GF-D8 (cell line): ENCODE measurements around the gene PRAC1.

ENCODE experiments used
- DNase-seq: peaks from one replicate; lab custom pipeline; 2025; lab: John Stamatoyannopoulos, UW

Gene PRAC1

GRCh38 chr17:48747445-48748363 is 25.4 kb upstream of the PRAC1 start:
- DNase-seq: no peak

GRCh38 chr17:48746916-48747444 is 24.7 kb upstream of the PRAC1 start:
- DNase-seq: no peak

- DNase-seq: no peak
Measured at GRCh38 chr17:48745381-48746275, 23.3 kb upstream of the PRAC1 start.

GRCh38 chr17:48740537-48740936 is 18.2 kb upstream of the PRAC1 start:
- no peak for DNase-seq

DNA sequence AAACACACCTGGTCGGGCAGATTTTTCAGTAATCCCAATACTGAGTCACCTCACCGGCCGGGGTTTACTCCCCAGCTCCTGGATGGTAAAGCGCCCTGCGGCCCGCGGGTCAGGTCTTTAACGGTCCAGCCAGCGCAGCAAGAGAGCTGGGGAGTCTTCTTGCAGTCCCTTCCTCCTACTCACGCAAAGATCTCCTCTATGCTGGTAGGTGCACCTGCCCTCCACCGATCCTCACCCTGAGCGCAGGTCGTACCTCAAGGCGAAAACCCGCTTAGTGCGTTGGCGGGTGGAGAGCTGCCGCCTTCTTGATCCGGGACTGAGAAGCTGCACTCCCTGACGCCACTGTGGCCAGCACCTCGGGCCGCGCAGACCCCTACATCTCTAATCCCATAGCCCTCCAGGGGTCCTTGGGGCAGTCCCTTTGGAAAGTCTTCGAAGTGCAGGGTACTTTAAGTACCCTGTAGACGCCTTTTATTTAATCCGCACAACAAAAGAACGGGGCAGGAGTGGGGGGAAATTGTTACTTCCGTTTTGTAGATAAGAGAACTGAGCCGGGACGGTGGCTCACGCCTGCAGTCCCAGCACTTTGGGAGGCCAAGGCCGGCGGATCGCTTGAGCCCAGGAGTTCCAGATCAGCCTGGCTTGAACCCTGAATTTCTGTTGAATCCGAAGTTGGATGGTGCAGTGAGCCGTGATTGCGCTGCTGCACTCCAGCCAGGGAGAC is 16.6 kb upstream of the PRAC1 start:
- DNase-seq: no peak

GRCh38 chr17:48738424-48738802 is 16.1 kb upstream of the PRAC1 start:
- DNase-seq: no peak

GRCh38 chr17:48737330-48738043 is 15.2 kb upstream of the PRAC1 start:
- DNase-seq: no peak

DNA sequence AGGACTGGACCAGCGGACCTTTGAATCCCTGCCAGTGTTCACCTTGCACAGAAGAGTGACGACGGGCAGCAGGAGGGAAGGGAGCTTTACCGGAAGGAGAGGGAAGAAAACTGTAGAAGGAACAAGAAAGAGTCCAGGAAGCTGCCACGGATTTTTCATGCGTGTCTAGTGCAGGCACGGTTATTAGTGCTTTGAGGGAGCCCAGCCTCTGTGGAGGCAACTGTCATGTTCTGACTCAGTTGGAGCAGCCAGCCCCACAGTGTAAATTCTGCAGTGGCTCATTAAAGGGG is 12.7 kb upstream of the PRAC1 start:
- no peak for DNase-seq

DNA sequence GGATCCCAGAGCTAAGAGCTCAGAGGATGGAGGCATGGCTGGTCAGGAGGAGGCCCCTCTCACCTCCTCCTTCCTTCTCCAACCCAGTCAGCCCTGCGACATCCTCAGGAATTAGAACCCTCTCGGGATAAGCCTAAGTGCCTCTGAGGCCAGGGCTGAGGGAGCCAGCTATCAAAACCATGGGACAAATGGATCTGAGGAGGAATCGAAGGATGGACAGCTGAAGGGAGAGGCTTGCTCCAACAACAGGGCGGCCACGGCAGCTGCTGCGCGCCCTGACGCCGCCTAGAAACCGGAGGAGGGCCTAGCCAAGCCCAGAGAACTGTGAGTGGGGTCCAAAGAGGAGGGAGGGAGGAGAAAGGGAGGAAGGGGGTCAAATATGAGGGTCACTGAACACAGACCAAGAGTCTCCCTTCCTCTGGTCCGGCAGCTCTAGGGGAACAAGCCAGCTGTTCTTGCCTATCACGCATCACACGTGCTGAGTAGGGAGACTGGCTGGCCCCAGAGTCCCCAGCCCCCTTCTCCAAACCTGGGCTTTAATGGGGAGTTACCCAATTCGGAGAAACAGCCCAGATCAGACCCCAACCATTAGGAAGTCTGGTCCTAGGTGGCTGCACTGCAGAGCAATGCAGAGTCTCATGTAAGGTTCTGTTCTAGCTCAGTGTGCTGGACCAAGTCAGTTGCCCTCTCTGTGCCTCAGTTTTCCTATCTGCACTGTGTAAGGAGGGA is 12.2 kb upstream of the PRAC1 start:
- DNase-seq: no peak

GRCh38 chr17:48733632-48734328 is 11.5 kb upstream of the PRAC1 start:
- no peak for DNase-seq

DNA sequence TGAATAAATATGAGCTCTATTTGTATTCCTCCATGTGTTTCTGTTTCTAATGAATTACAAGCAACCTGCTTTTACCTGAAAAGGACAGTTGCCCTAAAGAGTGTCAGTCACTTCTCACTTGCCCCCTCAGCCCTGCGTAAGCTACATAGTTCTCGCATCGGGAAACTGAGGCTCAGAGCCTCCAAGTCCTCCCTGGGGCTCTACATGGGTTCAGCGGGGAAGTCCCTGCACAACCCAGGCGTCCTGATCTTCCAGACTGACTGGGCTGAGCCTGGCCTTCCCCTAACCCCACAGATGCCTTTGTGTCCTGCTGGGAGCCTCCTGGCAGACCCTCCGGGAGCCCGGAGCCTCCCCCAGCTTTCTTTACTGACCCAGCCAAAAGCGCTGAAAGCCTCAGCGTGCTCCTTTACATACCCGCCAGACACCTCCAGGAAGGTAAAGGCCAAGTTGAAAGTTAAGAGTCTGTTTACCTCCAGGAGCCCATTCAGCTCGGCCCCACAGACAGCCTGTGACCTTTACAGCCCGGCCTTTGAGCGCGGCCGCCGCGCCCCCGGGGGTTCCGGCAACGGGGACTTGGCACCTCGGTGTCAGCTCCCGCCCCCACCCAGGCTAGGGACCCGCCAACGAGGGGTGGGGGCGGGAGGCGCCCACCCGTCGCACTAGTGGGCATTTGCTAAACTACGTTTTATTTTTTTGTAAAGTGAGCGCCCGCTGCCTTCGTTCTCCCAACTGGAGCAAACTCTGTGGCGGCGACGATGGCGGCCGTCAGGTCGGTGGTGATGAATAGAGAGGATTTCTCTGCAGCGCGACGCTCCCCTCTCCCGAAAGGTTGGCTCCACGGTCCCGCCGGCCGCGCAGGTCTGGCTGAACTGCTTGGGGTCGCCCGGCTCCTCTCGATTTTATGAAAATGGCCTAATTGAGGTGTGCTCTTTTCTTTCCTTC is 10.6 kb upstream of the PRAC1 start:
- no peak for DNase-seq

GRCh38 chr17:48731355-48731754 is 9.0 kb upstream of the PRAC1 start:
- DNase-seq: no peak

DNA sequence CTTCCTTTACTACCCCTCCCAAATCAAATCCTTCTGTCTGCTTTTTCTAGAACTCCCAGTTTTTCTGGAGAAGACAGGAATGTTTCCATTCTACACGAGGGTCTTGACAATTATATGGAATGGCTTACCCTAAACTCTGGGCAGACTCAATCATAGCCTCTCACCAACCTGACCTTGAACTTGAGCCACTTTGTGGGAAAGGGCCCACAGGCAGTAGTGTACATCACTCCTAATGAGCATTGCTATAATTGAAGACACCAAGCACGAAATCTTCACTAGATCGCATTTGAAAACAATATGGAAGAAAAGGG is 7.9 kb upstream of the PRAC1 start:
- no peak for DNase-seq

- no peak for DNase-seq
Measured at GRCh38 chr17:48729335-48730239, 7.3 kb upstream of the PRAC1 start.

GRCh38 chr17:48728232-48729231 is 6.2 kb upstream of the PRAC1 start, which contains the start of gene HOXB13:
Gene HOXB13 (minus strand): TSS chr17:48728750. CDS start chr17:48728593, 157 bp downstream.
- DNase-seq: no peak

DNA sequence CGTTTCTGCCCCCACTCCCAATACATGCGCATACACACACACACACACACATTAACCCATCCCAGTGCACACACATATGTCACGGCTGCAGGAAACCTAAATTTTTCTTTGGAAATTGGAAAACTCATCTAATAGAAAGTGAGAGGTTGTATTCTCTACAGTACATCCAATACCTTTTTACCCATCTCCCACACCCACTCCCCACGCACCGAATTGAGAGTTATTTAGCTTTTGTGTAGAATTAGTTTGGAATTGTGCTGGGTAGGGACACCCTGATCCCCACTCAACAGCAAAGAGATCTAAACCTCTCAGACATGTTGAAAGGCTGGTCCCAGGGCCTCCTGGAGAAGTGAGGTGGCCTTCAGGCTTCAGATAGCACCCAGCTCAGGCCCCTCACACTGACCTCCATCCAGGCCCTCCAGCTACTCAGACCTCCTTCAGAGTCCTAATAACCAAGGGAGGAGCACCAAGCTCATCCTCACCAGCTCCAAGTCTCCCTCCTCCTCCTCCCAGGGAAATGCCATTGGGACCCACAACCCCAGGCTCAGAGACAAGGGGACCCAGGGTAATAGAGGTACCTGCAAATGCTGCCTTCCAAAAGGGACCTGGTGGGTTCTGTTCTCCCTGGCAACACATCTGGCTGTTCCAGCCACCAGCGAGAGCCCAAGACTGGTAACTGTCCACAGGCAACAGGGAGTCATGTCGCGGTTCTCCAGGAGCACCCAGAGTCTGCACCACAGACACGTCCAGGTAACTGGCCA is 5.3 kb upstream of the PRAC1 start:
- DNase-seq: no peak
